HEK293 (cell line): ENCODE results near the gene UBAP2.
A peak's percentile ranks its signal among the peaks of the same experiment; 100 is the strongest.

Source experiments
- CTCF ChIA-PET: fragments of 350-600 bp; formaldehyde crosslinking; extraction: SDS; loops from one replicate; lab custom pipeline; 2021; ENCODE audit warnings: antibody characterized with exemption; lab: Yijun Ruan, JAX
- POLR2A ChIA-PET: fragments of 300-600 bp; formaldehyde crosslinking; extraction: SDS; loops from one replicate; lab custom pipeline; 2020; ENCODE audit warnings: antibody characterized with exemption, inconsistent platforms; lab: Yijun Ruan, JAX
- H3K27ac ChIP-seq: fragments of 200-500 bp; sonication (Bioruptor generic); 2 replicates; pipeline ENCODE4 v1.5.1; 2014; ENCODE audit warnings: low read depth, low read length, control low read depth, inconsistent platforms; ENCODE audit errors: extremely low read depth
- H3K36me3 ChIP-seq, 2 experiments: fragments of 200-500 bp in 1 of 2; sonication (Bioruptor generic) in 1 of 2; 1 replicate in 1 of 2; 2 replicates in 1 of 2; pipeline ENCODE4 v1.5.1; 2014 to 2017; ENCODE audit warnings: inconsistent platforms in 2 of 2, low read length in 2 of 2; ENCODE audit not compliant: control insufficient read depth in 2 of 2, insufficient read depth in 1 of 2
- H3K4me1 ChIP-seq: fragments of 200-500 bp; sonication (Bioruptor generic); 2 replicates; pipeline ENCODE4 v1.5.1; 2014; ENCODE audit warnings: mild to moderate bottlenecking, low read length, inconsistent platforms; ENCODE audit not compliant: control insufficient read depth, insufficient read depth
- H3K4me3 ChIP-seq: 2 replicates; pipeline ENCODE4 v1.5.1; 2011; ENCODE audit warnings: low read depth, mild to moderate bottlenecking, control low read depth, low read length, moderate library complexity
- H3K9me3 ChIP-seq: fragments of 200-500 bp; sonication (Bioruptor generic); 2 replicates; pipeline ENCODE4 v1.5.1; 2014; ENCODE audit warnings: low read depth, low read length, inconsistent platforms; ENCODE audit not compliant: control insufficient read depth, insufficient read depth
- MYNN ChIP-seq: fragments of 450-650 bp; formaldehyde crosslinking; IDR thresholded peaks from 2 replicates; pipeline ENCODE4 v1.5.1; 2016; ENCODE audit warnings: missing biosample characterization, missing genetic modification characterization, borderline replicate concordance
- ZFP37 ChIP-seq: fragments of 450-650 bp; formaldehyde crosslinking; IDR thresholded peaks from 2 replicates; pipeline ENCODE4 v1.5.1; 2016; ENCODE audit warnings: missing biosample characterization, missing genetic modification characterization
- ZNF10 ChIP-seq: fragments of 450-650 bp; formaldehyde crosslinking; IDR thresholded peaks from 2 replicates; pipeline ENCODE4 v1.5.1; 2017; ENCODE audit warnings: missing biosample characterization, missing genetic modification characterization
- ZNF133 ChIP-seq: fragments of 450-650 bp; formaldehyde crosslinking; IDR thresholded peaks from 2 replicates; pipeline ENCODE4 v1.5.1; 2016; ENCODE audit warnings: missing biosample characterization, missing genetic modification characterization
- ZNF19 ChIP-seq: fragments of 450-650 bp; formaldehyde crosslinking; IDR thresholded peaks from 2 replicates; pipeline ENCODE4; 2016; ENCODE audit warnings: missing biosample characterization, missing genetic modification characterization, low read depth
- ZNF311 ChIP-seq: fragments of 450-650 bp; formaldehyde crosslinking; IDR thresholded peaks from 2 replicates; pipeline ENCODE4 v1.5.1; 2017; ENCODE audit warnings: missing biosample characterization, missing genetic modification characterization, borderline replicate concordance
- ZNF362 ChIP-seq: fragments of 450-650 bp; formaldehyde crosslinking; IDR thresholded peaks from 2 replicates; pipeline ENCODE4 v1.5.1; 2016; ENCODE audit warnings: missing biosample characterization, missing genetic modification characterization
- ZNF37A ChIP-seq: fragments of 450-650 bp; IDR thresholded peaks from 2 replicates; pipeline ENCODE4 v1.5.1; 2018; ENCODE audit warnings: missing biosample characterization, missing genetic modification characterization
- ZNF560 ChIP-seq: fragments of 450-650 bp; formaldehyde crosslinking; IDR thresholded peaks from 2 replicates; pipeline ENCODE4 v1.5.1; 2017; ENCODE audit warnings: missing biosample characterization, missing genetic modification characterization, borderline replicate concordance
- ZNF610 ChIP-seq: fragments of 450-650 bp; formaldehyde crosslinking; IDR thresholded peaks from 2 replicates; pipeline ENCODE4 v1.5.1; 2016; ENCODE audit warnings: missing biosample characterization, missing genetic modification characterization, borderline replicate concordance
- ZNF664 ChIP-seq: fragments of 450-650 bp; formaldehyde crosslinking; IDR thresholded peaks from 2 replicates; pipeline ENCODE4 v1.5.1; 2016; ENCODE audit warnings: missing biosample characterization, missing genetic modification characterization
- ZNF704 ChIP-seq: fragments of 450-650 bp; formaldehyde crosslinking; IDR thresholded peaks from 2 replicates; pipeline ENCODE4 v1.5.1; 2016; ENCODE audit warnings: missing biosample characterization, missing genetic modification characterization
- ZNF76 ChIP-seq: fragments of 450-650 bp; formaldehyde crosslinking; IDR thresholded peaks from 2 replicates; pipeline ENCODE4; 2016; ENCODE audit warnings: low read depth, missing biosample characterization, missing genetic modification characterization, borderline replicate concordance
- TF ChIP-seq, protein P1 (sequence below): IDR thresholded peaks from 2 replicates; pipeline ENCODE4 v1.6.1; 2011; ENCODE audit warnings: mild to moderate bottlenecking, low read depth, low read length, borderline replicate concordance
- TF ChIP-seq, protein P2 (sequence below): fragments of 450-650 bp; formaldehyde crosslinking; IDR thresholded peaks from 2 replicates; pipeline ENCODE4 v1.5.1; 2016; ENCODE audit warnings: missing biosample characterization, missing genetic modification characterization
- TF ChIP-seq, protein P3 (sequence below): fragments of 450-650 bp; formaldehyde crosslinking; IDR thresholded peaks from 2 replicates; pipeline ENCODE4; 2016; ENCODE audit warnings: missing biosample characterization, missing genetic modification characterization

The UBAP2 gene

GRCh38 chr9:34070606-34071324, 22.1 kb upstream of the UBAP2 start (continued):
- TF ChIP-seq, protein P1, sequence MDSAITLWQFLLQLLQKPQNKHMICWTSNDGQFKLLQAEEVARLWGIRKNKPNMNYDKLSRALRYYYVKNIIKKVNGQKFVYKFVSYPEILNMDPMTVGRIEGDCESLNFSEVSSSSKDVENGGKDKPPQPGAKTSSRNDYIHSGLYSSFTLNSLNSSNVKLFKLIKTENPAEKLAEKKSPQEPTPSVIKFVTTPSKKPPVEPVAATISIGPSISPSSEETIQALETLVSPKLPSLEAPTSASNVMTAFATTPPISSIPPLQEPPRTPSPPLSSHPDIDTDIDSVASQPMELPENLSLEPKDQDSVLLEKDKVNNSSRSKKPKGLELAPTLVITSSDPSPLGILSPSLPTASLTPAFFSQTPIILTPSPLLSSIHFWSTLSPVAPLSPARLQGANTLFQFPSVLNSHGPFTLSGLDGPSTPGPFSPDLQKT, result no peak

DNA sequence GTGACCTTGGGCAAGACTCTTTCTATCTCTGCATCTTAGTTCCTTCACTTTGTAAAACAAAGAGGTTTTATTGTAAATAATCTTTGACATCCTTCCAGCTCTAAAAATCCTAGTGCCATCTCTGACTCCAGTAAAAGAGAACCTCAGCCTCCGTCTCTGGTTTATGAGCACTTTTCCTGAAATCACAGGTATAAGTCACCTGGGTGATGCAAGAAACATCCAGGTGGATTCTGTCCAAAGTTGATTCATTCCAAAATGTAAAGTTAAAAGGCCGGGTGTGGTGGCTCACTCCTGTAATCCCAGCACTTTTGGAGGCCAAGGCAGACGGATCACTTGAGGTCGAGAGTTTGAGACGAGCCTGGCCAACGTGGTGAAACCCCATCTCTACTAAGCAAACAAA, 21.1 kb upstream of the UBAP2 start:
- Histone ChIP-seq H3K4me3 (no peak overlapping the region), H3K4me1 (0 out of 2 replicates have a peak, but pooled peaks cover 2% of the 10 kb centered on the region), H3K27ac (no peak overlapping the region), H3K9me3 (no peaks in the 10 kb centered on the region), H3K36me3 (no peaks in the 10 kb centered on the region)
- ChIA-PET CTCF (interaction anchor here (0.6 to 2.2 kb wide), 3 partner anchors 128 to 158 kb away, joined by 3 to 10 read pairs (median 6); no protein-coding TSS in a partner anchor), POLR2A (interaction anchor here (1.6 kb wide), 1 partner anchor 21 kb away, joined by 4 read pairs; the partner anchor contains the start of gene UBAP2)
- TF ChIP-seq ZNF311 (tag by site-specific recombination) (no peak), ZNF610 (tag by site-specific recombination) (no peak), ZNF37A (no peak), ZNF362 (tag by site-specific recombination) (no peak), ZNF10 (no peak), ZNF560 (tag by site-specific recombination) (no peak), ZNF133 (tag by site-specific recombination) (no peak), MYNN (no peak), ZNF19 (tag by site-specific recombination) (no peak), ZFP37 (tag by site-specific recombination) (no peak), ZNF704 (tag by site-specific recombination) (no peak)
- TF ChIP-seq, protein P2, sequence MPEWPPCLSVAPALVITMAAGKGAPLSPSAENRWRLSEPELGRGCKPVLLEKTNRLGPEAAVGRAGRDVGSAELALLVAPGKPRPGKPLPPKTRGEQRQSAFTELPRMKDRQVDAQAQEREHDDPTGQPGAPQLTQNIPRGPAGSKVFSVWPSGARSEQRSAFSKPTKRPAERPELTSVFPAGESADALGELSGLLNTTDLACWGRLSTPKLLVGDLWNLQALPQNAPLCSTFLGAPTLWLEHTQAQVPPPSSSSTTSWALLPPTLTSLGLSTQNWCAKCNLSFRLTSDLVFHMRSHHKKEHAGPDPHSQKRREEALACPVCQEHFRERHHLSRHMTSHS (tag by site-specific recombination), result no peak
- TF ChIP-seq, protein P3, sequence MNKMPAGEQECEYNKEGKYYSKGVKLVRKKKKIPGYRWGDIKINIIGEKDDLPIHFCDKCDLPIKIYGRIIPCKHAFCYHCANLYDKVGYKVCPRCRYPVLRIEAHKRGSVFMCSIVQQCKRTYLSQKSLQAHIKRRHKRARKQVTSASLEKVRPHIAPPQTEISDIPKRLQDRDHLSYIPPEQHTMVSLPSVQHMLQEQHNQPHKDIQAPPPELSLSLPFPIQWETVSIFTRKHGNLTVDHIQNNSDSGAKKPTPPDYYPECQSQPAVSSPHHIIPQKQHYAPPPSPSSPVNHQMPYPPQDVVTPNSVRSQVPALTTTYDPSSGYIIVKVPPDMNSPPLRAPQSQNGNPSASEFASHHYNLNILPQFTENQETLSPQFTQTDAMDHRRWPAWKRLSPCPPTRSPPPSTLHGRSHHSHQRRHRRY (tag by site-specific recombination), result no peak

DNA sequence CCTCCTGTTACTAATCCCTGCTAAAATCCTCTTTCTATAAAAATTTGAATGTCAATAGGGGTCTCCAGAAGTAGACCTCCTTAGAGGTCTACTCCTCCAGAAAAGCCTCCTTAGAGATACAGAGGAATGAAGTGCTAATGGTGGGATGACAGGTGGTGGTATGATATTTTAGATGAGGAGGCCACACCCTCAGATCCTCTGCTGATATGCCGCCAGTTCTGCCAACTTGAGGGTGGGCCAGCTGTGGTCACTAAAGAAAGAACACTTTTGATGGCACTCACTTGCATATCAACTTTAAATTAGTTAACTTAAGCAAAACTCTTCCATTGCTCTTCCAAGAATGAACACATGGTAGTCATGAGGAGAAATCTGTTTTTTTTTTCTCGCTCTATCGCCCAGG, 16.9 kb upstream of the UBAP2 start:
- Histone ChIP-seq H3K27ac (no peak overlapping the region), H3K4me1 (no peaks in the 10 kb centered on the region), H3K4me3 (no peak overlapping the region), H3K36me3 (no peaks in the 10 kb centered on the region), H3K9me3 (no peaks in the 10 kb centered on the region)
- TF ChIP-seq ZNF362 (tag by site-specific recombination) (no peak), ZNF664 (tag by site-specific recombination) (0 out of 2 replicates have a peak, but pooled peaks have one; percentile 10), ZNF76 (tag by site-specific recombination) (no peak)
- CTCF ChIA-PET, result no interaction called here
- POLR2A ChIA-PET, result interaction anchor here (0.7 kb wide), 1 partner anchor 207 kb away, joined by 4 read pairs; no protein-coding TSS in a partner anchor
